WTC11 (cell line): Measurements from ENCODE around the gene CEACAM3. TPM values are rescaled to one million over a fixed set of nuclear protein-coding genes. Genes with fewer than 3 reads are reported as not detected.
"Not testable (repeated sequence)": the region's sequence is repeated elsewhere in the genome, so short reads cannot be mapped to it uniquely, and the experiment has no call there.

Source experiments
- ATAC-seq: fragments of 200-7000 bp; cut with Tn5 transposase; 2 replicates; pipeline ENCODE4 v1.10.0; 2021; ENCODE audit warnings: mild to moderate bottlenecking, moderate library complexity
- CTCF ChIA-PET: fragments of 300-600 bp; sonication (Branson Sonifier 250); formaldehyde crosslinking; loops from one replicate; lab custom pipeline; 2021; ENCODE audit warnings: antibody characterized with exemption; lab: Charles Lee
- POLR2A ChIA-PET: fragments of 350-600 bp; sonication (Branson Sonifier 250); formaldehyde crosslinking; loops from one replicate; lab custom pipeline; 2021; ENCODE audit warnings: antibody characterized with exemption; lab: Charles Lee
- DNase-seq: peaks from one replicate; pipeline ENCODE4 v3.0.0; 2021; ENCODE audit warnings: low spot score
- H3K27ac Mint-ChIP-seq: 2 replicates; pipeline ENCODE4 v1.8.0; 2021; ENCODE audit warnings: mixed read lengths
- H3K27me3 Mint-ChIP-seq: 2 replicates; pipeline ENCODE4 v1.8.0; 2021; ENCODE audit warnings: low read depth, mild to moderate bottlenecking, moderate library complexity, mixed read lengths
- H3K36me3 Mint-ChIP-seq: 2 replicates; pipeline ENCODE4 v1.8.0; 2021; ENCODE audit warnings: mixed read lengths
- H3K4me1 Mint-ChIP-seq: 2 replicates; pipeline ENCODE4 v1.8.0; 2022; ENCODE audit warnings: mixed read lengths
- H3K4me3 Mint-ChIP-seq: 2 replicates; pipeline ENCODE4 v1.8.0; 2021; ENCODE audit warnings: mild to moderate bottlenecking, moderate library complexity, mixed read lengths
- H3K9me3 Mint-ChIP-seq: 2 replicates; pipeline ENCODE4 v1.8.0; 2021; ENCODE audit warnings: mixed read lengths
- ARID4B ChIP-seq: sonication (generic); formaldehyde crosslinking; IDR thresholded peaks from 2 replicates; pipeline ENCODE4 v1.8.0; 2023; ENCODE audit warnings: missing genetic modification reagents, mild to moderate bottlenecking, borderline replicate concordance
- ATF1 ChIP-seq: sonication (generic); formaldehyde crosslinking; IDR thresholded peaks from 2 replicates; pipeline ENCODE4 v1.8.1; 2023; ENCODE audit warnings: mild to moderate bottlenecking, moderate library complexity, missing genetic modification reagents
- ATF2 ChIP-seq: sonication (generic); formaldehyde crosslinking; IDR thresholded peaks from 2 replicates; pipeline ENCODE4 v1.8.1; 2022; ENCODE audit warnings: low read depth, missing genetic modification reagents, borderline replicate concordance
- CBFB ChIP-seq: sonication (generic); formaldehyde crosslinking; IDR thresholded peaks from 2 replicates; pipeline ENCODE4 v1.8.1; 2022; ENCODE audit warnings: mild to moderate bottlenecking, low read depth, missing genetic modification reagents
- CDX4 ChIP-seq: fragments of 250-450 bp; sonication (Bioruptor Pico); IDR thresholded peaks from 2 replicates; pipeline ENCODE4 v1.9.0; 2021; ENCODE audit warnings: moderate library complexity, mild to moderate bottlenecking, inconsistent platforms, borderline replicate concordance
- CREM ChIP-seq: sonication (generic); formaldehyde crosslinking; IDR thresholded peaks from 2 replicates; pipeline ENCODE4 v1.8.1; 2022; ENCODE audit warnings: mild to moderate bottlenecking, missing genetic modification reagents, moderate library complexity
- EMX1 ChIP-seq: fragments of 250-450 bp; sonication (Bioruptor Pico); IDR thresholded peaks from 2 replicates; pipeline ENCODE4 v1.8.0; 2021; ENCODE audit warnings: mild to moderate bottlenecking
- ERG ChIP-seq: fragments of 250-450 bp; sonication (Bioruptor Pico); IDR thresholded peaks from 2 replicates; pipeline ENCODE4 v1.8.0; 2021; ENCODE audit warnings: mild to moderate bottlenecking
- ETV6 ChIP-seq: sonication (generic); formaldehyde crosslinking; IDR thresholded peaks from 2 replicates; pipeline ENCODE4 v1.8.1; 2022; ENCODE audit warnings: mild to moderate bottlenecking, missing genetic modification reagents
- FOXJ3 ChIP-seq: sonication (generic); formaldehyde crosslinking; IDR thresholded peaks from 2 replicates; pipeline ENCODE4 v1.9.0; 2021; ENCODE audit warnings: missing genetic modification reagents, mild to moderate bottlenecking, borderline replicate concordance
- HMGXB4 ChIP-seq: sonication (generic); formaldehyde crosslinking; IDR thresholded peaks from 2 replicates; pipeline ENCODE4 v1.8.1; 2023; ENCODE audit warnings: mild to moderate bottlenecking, moderate library complexity, missing genetic modification reagents
- MLX ChIP-seq: sonication (generic); formaldehyde crosslinking; IDR thresholded peaks from 2 replicates; pipeline ENCODE4 v1.8.1; 2023; ENCODE audit warnings: mild to moderate bottlenecking, missing genetic modification reagents, moderate library complexity
- TCF7 ChIP-seq: sonication (generic); formaldehyde crosslinking; IDR thresholded peaks from 2 replicates; pipeline ENCODE4 v1.8.0; 2022; ENCODE audit warnings: mild to moderate bottlenecking, low read depth, missing genetic modification reagents, moderate library complexity
- USF1 ChIP-seq: sonication (generic); formaldehyde crosslinking; IDR thresholded peaks from 2 replicates; pipeline ENCODE4 v1.8.0; 2022; ENCODE audit warnings: mild to moderate bottlenecking, missing genetic modification reagents
- ZBTB21 ChIP-seq: sonication (generic); formaldehyde crosslinking; IDR thresholded peaks from 2 replicates; pipeline ENCODE4 v1.8.1; 2023; ENCODE audit warnings: mild to moderate bottlenecking, missing genetic modification reagents, borderline replicate concordance
- ZNF138 ChIP-seq: sonication (generic); formaldehyde crosslinking; conservative IDR thresholded peaks from 2 replicates; pipeline ENCODE4 v1.8.1; 2022; ENCODE audit warnings: mild to moderate bottlenecking, moderate library complexity, missing genetic modification reagents
- ZNF232 ChIP-seq: sonication (generic); formaldehyde crosslinking; IDR thresholded peaks from 2 replicates; pipeline ENCODE4 v1.8.0; 2022; ENCODE audit warnings: mild to moderate bottlenecking, missing genetic modification reagents
- ZNF317 ChIP-seq: sonication (generic); formaldehyde crosslinking; IDR thresholded peaks from 2 replicates; pipeline ENCODE4 v1.8.1; 2023; ENCODE audit warnings: low read depth, mild to moderate bottlenecking, moderate library complexity, missing genetic modification reagents, borderline replicate concordance
- total RNA-seq: library from RNA; stranded (reverse); gene quantifications from 3 replicates; pipeline ENCODE4 v1.2.3, GENCODE V29; 2021

CEACAM3 gene
- total RNA-seq, 1 experiment from 2014 or later, result not detected

GRCh38 chr19:41746593-41747227 is 49.7 kb upstream of the CEACAM3 start (continued):
- TF ChIP-seq USF1 (no peak), CBFB (no peak), ETV6 (CRISPR knock-in tag) (no peak), MLX (CRISPR knock-in tag) (no peak), TCF7 (no peak), HMGXB4 (CRISPR knock-in tag) (no peak)

GRCh38 chr19:41748012-41748411 is 48.4 kb upstream of the CEACAM3 start:
- Mint-ChIP-seq H3K4me1 (no peaks in the 10 kb centered on the region), H3K27ac (no peak overlapping the region), H3K9me3 (no peaks in the 10 kb centered on the region), H3K36me3 (no peaks in the 10 kb centered on the region), H3K27me3 (peaks cover 41% of the 10 kb centered on the region), H3K4me3 (no peak overlapping the region)
- TF ChIP-seq FOXJ3 (CRISPR knock-in tag) (no peak), ATF2 (CRISPR knock-in tag) (no peak), ZBTB21 (no peak), ERG (CRISPR knock-in tag) (no peak), ZNF232 (CRISPR knock-in tag) (no peak), ATF1 (no peak), EMX1 (CRISPR knock-in tag) (no peak), CREM (CRISPR knock-in tag) (no peak), ZNF138 (no peak), ZNF317 (CRISPR knock-in tag) (no peak), ARID4B (CRISPR knock-in tag) (no peak), CDX4 (CRISPR knock-in tag) (no peak)
- ChIA-PET POLR2A (no interaction called here), CTCF (interaction anchor here (0.6 to 6.5 kb wide), 5 partner anchors 13 to 330 kb away, joined by 3 to 133 read pairs (median 5); no protein-coding TSS in a partner anchor)
- ATAC-seq (no peak), DNase-seq (no peak)

GRCh38 chr19:41750248-41751134 is 45.9 kb upstream of the CEACAM3 start:
- peaks cover 37% of the 10 kb centered on the region for H3K27me3 Mint-ChIP-seq
- POLR2A ChIA-PET, H3K27ac Mint-ChIP-seq, H3K9me3 Mint-ChIP-seq, H3K4me1 Mint-ChIP-seq, DNase-seq, ATAC-seq, H3K4me3 Mint-ChIP-seq, H3K36me3 Mint-ChIP-seq: not testable (repeated sequence)
- CTCF ChIA-PET, result interaction anchor here (1.3 to 6.0 kb wide), 6 partner anchors 11 to 72 kb away, joined by 3 to 131 read pairs (median 80); partner anchors contain the start of gene CEACAM3
